Keratinocyte (primary cell): Measurements from ENCODE around the gene ECSCR. TPM values are rescaled to one million over a fixed set of nuclear protein-coding genes. Genes with fewer than 3 reads are reported as not detected.
"Not testable (repeated sequence)": the region's sequence is repeated elsewhere in the genome, so short reads cannot be mapped to it uniquely, and the experiment has no call there.

Experiments used
- DNase-seq: peaks from one replicate; pipeline ENCODE4 v3.0.0-alpha.2; 2011; ENCODE audit warnings: low read depth, missing footprints, low spot score
- FAIRE-seq: peaks from 2 replicates; lab custom pipeline; 2011; peaks lifted over from hg19 to GRCh38; lab: Jason Lieb, UNC
- H2AFZ ChIP-seq: 2 replicates; pipeline ENCODE4 v1.6.0; 2012; ENCODE audit warnings: low read length, control low read depth, inconsistent platforms; ENCODE audit not compliant: control insufficient read depth
- H3K27ac ChIP-seq: 2 replicates; pipeline ENCODE4 v1.5.1; 2011; ENCODE audit warnings: low read length; ENCODE audit not compliant: control insufficient read depth, insufficient read depth
- H3K27me3 ChIP-seq: 3 replicates; pipeline ENCODE4 v1.6.0; 2011; ENCODE audit warnings: low read length; ENCODE audit not compliant: control insufficient read depth, insufficient read depth; ENCODE audit errors: extremely low read depth
- H3K36me3 ChIP-seq, 2 experiments: 2 replicates in 1 of 2; 3 replicates in 1 of 2; pipeline ENCODE4 v1.5.1; 2011; ENCODE audit warnings: low read length in 2 of 2, mild to moderate bottlenecking in 1 of 2; ENCODE audit not compliant: control insufficient read depth in 2 of 2, insufficient read depth in 2 of 2; ENCODE audit errors: extremely low read depth in 1 of 2
- H3K4me1 ChIP-seq: 3 replicates; pipeline ENCODE4 v1.5.1; 2011; ENCODE audit warnings: low read length; ENCODE audit not compliant: control insufficient read depth, insufficient read depth; ENCODE audit errors: extremely low read depth
- H3K4me2 ChIP-seq: 3 replicates; pipeline ENCODE4 v1.6.0; 2011; ENCODE audit warnings: low read depth, low read length; ENCODE audit not compliant: control insufficient read depth, insufficient read depth; ENCODE audit errors: extremely low read depth
- H3K4me3 ChIP-seq, 3 experiments: fragments of 200-600 bp in 1 of 3; sonication (generic) in 1 of 3; 2 replicates in 2 of 3; 3 replicates in 1 of 3; pipeline ENCODE4 v1.5.1; 2011 to 2016; ENCODE audit warnings: low read length in 3 of 3, mild to moderate bottlenecking in 3 of 3, control low read depth in 2 of 3, inconsistent platforms in 1 of 3, low read depth in 1 of 3, mixed read lengths in 1 of 3, mixed run types in 1 of 3, moderate library complexity in 1 of 3; ENCODE audit not compliant: control insufficient read depth in 2 of 3, insufficient read depth in 2 of 3; ENCODE audit errors: extremely low read depth in 1 of 3
- H3K79me2 ChIP-seq: 2 replicates; pipeline ENCODE4 v1.6.0; 2012; ENCODE audit warnings: low read length; ENCODE audit not compliant: control insufficient read depth, insufficient read depth
- H3K9ac ChIP-seq: 3 replicates; pipeline ENCODE4 v1.6.0; 2011; ENCODE audit warnings: low read length; ENCODE audit not compliant: control insufficient read depth, insufficient read depth; ENCODE audit errors: extremely low read depth
- H3K9me1 ChIP-seq: 3 replicates; pipeline ENCODE4 v1.6.0; 2011; ENCODE audit warnings: low read length; ENCODE audit not compliant: control insufficient read depth, insufficient read depth; ENCODE audit errors: extremely low read depth
- H3K9me3 ChIP-seq: 2 replicates; pipeline ENCODE4 v1.5.1; 2012; ENCODE audit warnings: low read depth, low read length; ENCODE audit not compliant: control insufficient read depth
- H4K20me1 ChIP-seq: 3 replicates; pipeline ENCODE4 v1.6.0; 2011; ENCODE audit warnings: low read length; ENCODE audit not compliant: control insufficient read depth, insufficient read depth; ENCODE audit errors: extremely low read depth
- EZH2 ChIP-seq: IDR thresholded peaks from one replicate; pipeline ENCODE4 v1.6.1; 2012; ENCODE audit warnings: inconsistent platforms, mild to moderate bottlenecking, low read length, moderate library complexity
- dilution Hi-C: fragments of 300-500 bp; cut with MboI; formaldehyde crosslinking; loops from one replicate; pipeline ENCODE4 v1.7.0; 2020; ENCODE audit warnings: low sequenced_read_pairs; ENCODE audit not compliant: extremely low pct_ligation_motif_present
- polyA plus RNA-seq, 5 experiments: library from polyadenylated mRNA; depleted of rRNA in 3 of 5; stranded (reverse) in 3 of 5; stranded (forward) in 1 of 5; unstranded in 1 of 5; fragments of >200 nt; gene quantifications; 1 replicate in 1 of 5; 2 replicates in 3 of 5; 3 replicates in 1 of 5; pipeline versions ENCODE4 v1.2.1 to v1.2.3, GENCODE V29; 2011 to 2012; ENCODE audit warnings: missing spikeins in 2 of 5, low read depth in 1 of 5, low replicate concordance in 1 of 5
- TF ChIP-seq, protein P1 (sequence below), 3 experiments: IDR thresholded peaks in 1 of 3; conservative IDR thresholded peaks in 1 of 3; optimal IDR thresholded peaks in 1 of 3; 2 replicates in 2 of 3; 3 replicates in 1 of 3; pipeline versions ENCODE3 to v1.5.1; 2011; ENCODE audit warnings: low read length in 3 of 3, mild to moderate bottlenecking in 3 of 3, moderate library complexity in 2 of 3, control low read depth in 1 of 3, inconsistent platforms in 1 of 3; ENCODE audit not compliant: insufficient read depth in 2 of 3; ENCODE audit errors: extremely low read depth in 1 of 3

The ECSCR gene
- polyA plus RNA-seq, 1 donor (not counting 4 experiments of a cell fraction or from before 2014, with no cell fraction given) = not detected

DNA sequence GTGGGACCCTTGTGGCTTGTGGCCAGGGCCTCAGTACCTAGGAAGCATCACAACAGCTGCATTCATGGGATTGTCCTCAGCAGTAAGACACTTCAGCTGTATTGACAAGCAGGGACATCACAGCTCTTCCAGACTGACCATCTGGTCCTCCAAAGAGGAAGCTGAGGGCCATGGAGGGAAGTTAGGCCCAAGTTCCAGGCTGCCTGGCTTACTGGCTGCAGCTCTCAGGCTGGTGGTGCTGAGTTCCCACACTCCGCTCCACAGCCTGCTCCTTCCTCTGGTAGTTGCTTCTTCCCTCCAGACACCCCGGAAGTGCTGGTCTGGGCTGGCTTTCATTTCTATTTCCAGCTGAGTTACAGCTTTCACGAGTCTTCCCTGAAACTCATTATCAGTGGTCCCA is 25.7 kb upstream of the ECSCR start:
- no peaks in the 10 kb centered on the region for H3K9me3 ChIP-seq
- no peak for FAIRE-seq
- H3K4me1 ChIP-seq = peaks cover 5% of the 10 kb centered on the region
- no peak overlapping the region for H3K27ac ChIP-seq
- H3K9ac ChIP-seq = no peak overlapping the region
- H3K4me3 ChIP-seq = no peak overlapping the region
- dilution Hi-C loops = no loop called here
- no peaks in the 10 kb centered on the region for H3K36me3 ChIP-seq
- no peak overlapping the region for H3K4me2 ChIP-seq
- no peak for DNase-seq
- H4K20me1 ChIP-seq = no peaks in the 10 kb centered on the region
- no peak for TF ChIP-seq EZH2
- TF ChIP-seq, protein P1, sequence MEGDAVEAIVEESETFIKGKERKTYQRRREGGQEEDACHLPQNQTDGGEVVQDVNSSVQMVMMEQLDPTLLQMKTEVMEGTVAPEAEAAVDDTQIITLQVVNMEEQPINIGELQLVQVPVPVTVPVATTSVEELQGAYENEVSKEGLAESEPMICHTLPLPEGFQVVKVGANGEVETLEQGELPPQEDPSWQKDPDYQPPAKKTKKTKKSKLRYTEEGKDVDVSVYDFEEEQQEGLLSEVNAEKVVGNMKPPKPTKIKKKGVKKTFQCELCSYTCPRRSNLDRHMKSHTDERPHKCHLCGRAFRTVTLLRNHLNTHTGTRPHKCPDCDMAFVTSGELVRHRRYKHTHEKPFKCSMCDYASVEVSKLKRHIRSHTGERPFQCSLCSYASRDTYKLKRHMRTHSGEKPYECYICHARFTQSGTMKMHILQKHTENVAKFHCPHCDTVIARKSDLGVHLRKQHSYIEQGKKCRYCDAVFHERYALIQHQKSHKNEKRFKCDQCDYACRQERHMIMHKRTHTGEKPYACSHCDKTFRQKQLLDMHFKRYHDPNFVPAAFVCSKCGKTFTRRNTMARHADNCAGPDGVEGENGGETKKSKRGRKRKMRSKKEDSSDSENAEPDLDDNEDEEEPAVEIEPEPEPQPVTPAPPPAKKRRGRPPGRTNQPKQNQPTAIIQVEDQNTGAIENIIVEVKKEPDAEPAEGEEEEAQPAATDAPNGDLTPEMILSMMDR (optimal IDR thresholded peaks at IDR 0.05 in 1 of 3, IDR thresholded peaks at IDR 0.05 in 1 of 3, conservative IDR thresholded peaks at IDR 0.05 in 1 of 3; ENCODE audit: extremely low read depth in 1 of 3, insufficient read depth in 2 of 3, low read length in 3 of 3) = no peak
- H3K27me3 ChIP-seq = no peaks in the 10 kb centered on the region
- H3K79me2 ChIP-seq = no peaks in the 10 kb centered on the region
- no peak overlapping the region for H2AFZ ChIP-seq
- no peaks in the 10 kb centered on the region for H3K9me1 ChIP-seq

DNA sequence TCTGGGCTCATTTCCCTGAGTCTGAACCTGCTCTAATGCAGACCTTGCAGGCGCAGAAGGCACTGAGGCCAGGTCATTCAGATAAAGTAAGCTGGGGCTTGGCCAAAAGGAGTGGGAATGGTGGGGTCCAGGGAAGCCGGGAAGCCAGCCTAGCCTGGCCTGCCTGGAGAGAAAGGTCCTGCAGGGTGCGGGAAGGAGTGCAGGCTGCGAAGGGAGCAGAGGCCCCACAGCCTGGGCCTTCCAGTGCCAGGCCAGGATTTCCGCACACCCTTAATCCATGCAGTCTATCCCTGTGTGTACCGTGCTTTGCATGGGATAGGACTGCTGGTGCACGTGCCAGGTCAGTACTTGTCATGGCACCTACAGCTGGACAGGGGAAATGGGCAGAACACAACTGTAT is 23.7 kb upstream of the ECSCR start:
- Histone ChIP-seq H3K27me3 (no peaks in the 10 kb centered on the region), H3K79me2 (no peaks in the 10 kb centered on the region), H3K9ac (no peak overlapping the region), H3K27ac (no peak overlapping the region), H3K4me3 (no peak overlapping the region), H3K36me3 (no peaks in the 10 kb centered on the region), H3K9me1 (no peaks in the 10 kb centered on the region), H3K4me1 (peaks cover 23% of the 10 kb centered on the region), H4K20me1 (no peaks in the 10 kb centered on the region), H3K9me3 (no peaks in the 10 kb centered on the region), H3K4me2 (no peak overlapping the region), H2AFZ (no peak overlapping the region)
- DNase-seq (no peak), FAIRE-seq (no peak)
- dilution Hi-C loops = no loop called here
- TF ChIP-seq, protein P1 (optimal IDR thresholded peaks at IDR 0.05 in 1 of 3, IDR thresholded peaks at IDR 0.05 in 1 of 3, conservative IDR thresholded peaks at IDR 0.05 in 1 of 3; ENCODE audit: extremely low read depth in 1 of 3, insufficient read depth in 2 of 3, low read length in 3 of 3) = no peak
- no peak for TF ChIP-seq EZH2

DNA sequence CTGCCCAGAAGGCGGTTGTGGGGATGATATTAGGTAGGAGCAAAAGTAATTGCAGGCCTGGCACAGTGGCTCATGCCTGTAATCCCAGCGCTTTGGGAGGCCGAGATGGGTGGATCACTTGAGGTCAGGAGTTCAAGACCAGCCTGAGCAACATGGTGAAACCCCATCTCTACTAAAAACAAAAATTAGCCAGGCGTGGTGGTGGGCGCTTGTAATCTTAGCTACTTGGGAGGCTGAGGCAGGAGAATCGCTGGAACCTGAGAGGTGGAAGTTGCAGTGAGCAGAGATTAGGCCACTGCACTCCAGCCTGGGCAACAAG is 20.3 kb upstream of the ECSCR start:
- Histone ChIP-seq H2AFZ (peak overlapping the region; percentile 94), H3K4me3 (peak overlapping the region in 1 of 3 experiments; percentile 81), H3K4me1 (peaks cover 29% of the 10 kb centered on the region), H3K4me2 (peak overlapping the region; percentile 99), H3K27ac (peak overlapping the region; percentile 98), H3K9ac (peak overlapping the region; percentile 92)
- H3K9me1 ChIP-seq, dilution Hi-C loops, H4K20me1 ChIP-seq, H3K27me3 ChIP-seq, H3K9me3 ChIP-seq, FAIRE-seq, DNase-seq, H3K79me2 ChIP-seq, H3K36me3 ChIP-seq: not testable (repeated sequence)
